Skeletal muscle satellite cell (primary cell): ENCODE measurements around the gene DPEP3.
"Not testable (repeated sequence)": the region's sequence is repeated elsewhere in the genome, so short reads cannot be mapped to it uniquely, and the experiment has no call there.

ENCODE experiments used
- H3K27me3 ChIP-seq: 2 replicates; pipeline ENCODE4 v1.7.0; 2013; ENCODE audit warnings: low read length; ENCODE audit not compliant: control insufficient read depth, insufficient read depth
- H3K36me3 ChIP-seq: 2 replicates; pipeline ENCODE4 v1.7.0; 2013; ENCODE audit warnings: mild to moderate bottlenecking, control low read depth, low read length; ENCODE audit not compliant: insufficient read depth
- H3K4me1 ChIP-seq: 2 replicates; pipeline ENCODE4 v1.7.0; 2013; ENCODE audit warnings: low read length; ENCODE audit not compliant: control insufficient read depth, insufficient read depth
- H3K4me2 ChIP-seq: 2 replicates; pipeline ENCODE4 v1.7.0; 2013; ENCODE audit warnings: mild to moderate bottlenecking, low read length
- H3K4me3 ChIP-seq: 2 replicates; pipeline ENCODE4 v1.7.0; 2013; ENCODE audit warnings: low read length
- H3K9ac ChIP-seq: 2 replicates; pipeline ENCODE4 v1.7.0; 2013; ENCODE audit warnings: mild to moderate bottlenecking, low read depth, low read length, moderate library complexity
- H3K9me3 ChIP-seq: replicated peaks from 2 replicates; pipeline ENCODE4 v1.7.0; 2013; ENCODE audit warnings: mild to moderate bottlenecking, control low read depth, low read length

The DPEP3 gene

DNA sequence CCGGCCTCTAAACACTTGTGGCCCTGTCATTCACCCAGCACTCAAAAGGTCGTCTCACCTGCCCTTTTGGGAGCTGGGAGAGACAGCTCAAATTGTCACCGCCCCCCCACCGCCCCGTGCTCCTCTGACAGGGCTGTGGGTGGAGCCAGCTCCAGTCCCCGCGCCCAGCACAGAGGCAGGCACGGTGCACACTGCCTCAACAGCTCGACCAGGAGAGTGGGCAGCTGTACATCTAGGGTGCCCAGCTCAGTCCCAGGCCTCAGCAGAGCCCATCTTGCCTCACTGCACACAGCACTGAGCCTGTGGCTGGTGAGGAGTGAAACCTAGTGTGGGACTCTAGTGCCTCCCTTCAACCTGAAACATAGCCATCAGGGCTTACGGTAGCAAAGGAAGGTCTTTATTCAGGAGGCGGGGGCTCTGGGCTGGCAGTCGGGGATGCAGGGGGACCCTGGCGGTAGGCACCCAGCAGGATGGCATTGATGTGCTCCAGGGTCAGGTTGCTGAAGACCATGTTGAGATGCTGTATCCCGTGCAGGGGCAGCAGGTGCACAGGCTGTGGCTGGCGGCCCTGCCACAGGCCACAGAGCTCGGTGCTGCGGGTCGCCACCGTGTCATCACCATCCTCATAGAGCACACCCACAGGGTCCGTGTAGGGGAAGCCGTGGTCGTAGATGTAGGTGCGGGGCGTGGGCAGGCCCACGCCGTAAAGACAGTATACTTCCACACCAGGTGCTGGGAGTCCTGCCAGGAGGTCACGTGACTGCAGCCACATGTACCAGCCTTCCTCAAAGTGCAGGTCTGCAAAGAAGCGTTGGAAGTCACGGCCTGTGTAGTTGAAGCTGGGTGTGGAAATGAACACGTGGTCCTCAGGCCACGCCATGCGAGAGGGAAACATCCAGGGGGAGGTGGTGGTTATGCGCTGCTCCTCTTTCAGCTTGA lies 40.5 kb downstream of the DPEP3 start:
- Histone ChIP-seq H3K27me3 (no peaks in the 10 kb centered on the region), H3K4me1 (peaks cover 30% of the 10 kb centered on the region), H3K9me3 (no peaks in the 10 kb centered on the region), H3K36me3 (peaks cover 54% of the 10 kb centered on the region), H3K4me2 (no peak overlapping the region), H3K9ac (no peak overlapping the region), H3K4me3 (no peak overlapping the region)

DNA sequence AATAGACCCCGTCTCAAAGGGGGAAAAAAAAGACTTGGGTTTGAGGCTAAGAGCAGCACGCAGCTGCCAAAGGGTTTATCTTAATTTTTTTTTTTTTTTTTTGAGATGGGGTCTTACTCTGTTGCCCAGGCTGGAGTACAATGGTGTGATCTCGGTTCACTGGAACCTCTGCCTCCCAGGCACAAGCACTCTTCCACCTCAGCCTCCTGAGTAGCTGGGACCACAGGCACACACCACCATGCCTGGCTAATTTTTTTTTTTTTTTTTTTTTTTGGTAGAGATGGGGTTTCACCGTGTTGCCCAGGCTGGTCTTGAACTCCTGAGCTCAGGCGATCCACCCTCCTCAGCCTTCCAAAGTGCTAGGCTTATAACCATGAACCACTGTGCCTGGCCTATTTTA lies 42.6 kb downstream of the DPEP3 start:
- not testable (repeated sequence) for H3K27me3 ChIP-seq, H3K4me3 ChIP-seq, H3K9me3 ChIP-seq, H3K9ac ChIP-seq, H3K4me2 ChIP-seq
- H3K36me3 ChIP-seq = peaks cover 36% of the 10 kb centered on the region
- H3K4me1 ChIP-seq = peaks cover 23% of the 10 kb centered on the region

GRCh38 chr16:67936880-67937605 lies 43.3 kb downstream of the DPEP3 start:
- Histone ChIP-seq H3K9me3 (no peaks in the 10 kb centered on the region), H3K4me2 (peak overlapping the region; percentile 97), H3K4me3 (peak overlapping the region; percentile 77), H3K9ac (peak overlapping the region; percentile 88), H3K36me3 (peaks cover 29% of the 10 kb centered on the region), H3K4me1 (peaks cover 23% of the 10 kb centered on the region), H3K27me3 (no peaks in the 10 kb centered on the region)

- Histone ChIP-seq H3K9me3 (no peaks in the 10 kb centered on the region), H3K4me1 (peaks cover 23% of the 10 kb centered on the region), H3K36me3 (peaks cover 22% of the 10 kb centered on the region), H3K27me3 (no peaks in the 10 kb centered on the region), H3K4me3 (peak within 1 kb of the TSS; percentile 77), H3K9ac (peak within 1 kb of the TSS; percentile 88), H3K4me2 (peak within 1 kb of the TSS; percentile 97)
Observed at GRCh38 chr16:67936124-67936879, 44.0 kb downstream of the DPEP3 start, which contains the start of gene PSMB10. PSMB10 (minus strand) TSS chr16:67936850; CDS start chr16:67936749, 101 bp downstream.

DNA sequence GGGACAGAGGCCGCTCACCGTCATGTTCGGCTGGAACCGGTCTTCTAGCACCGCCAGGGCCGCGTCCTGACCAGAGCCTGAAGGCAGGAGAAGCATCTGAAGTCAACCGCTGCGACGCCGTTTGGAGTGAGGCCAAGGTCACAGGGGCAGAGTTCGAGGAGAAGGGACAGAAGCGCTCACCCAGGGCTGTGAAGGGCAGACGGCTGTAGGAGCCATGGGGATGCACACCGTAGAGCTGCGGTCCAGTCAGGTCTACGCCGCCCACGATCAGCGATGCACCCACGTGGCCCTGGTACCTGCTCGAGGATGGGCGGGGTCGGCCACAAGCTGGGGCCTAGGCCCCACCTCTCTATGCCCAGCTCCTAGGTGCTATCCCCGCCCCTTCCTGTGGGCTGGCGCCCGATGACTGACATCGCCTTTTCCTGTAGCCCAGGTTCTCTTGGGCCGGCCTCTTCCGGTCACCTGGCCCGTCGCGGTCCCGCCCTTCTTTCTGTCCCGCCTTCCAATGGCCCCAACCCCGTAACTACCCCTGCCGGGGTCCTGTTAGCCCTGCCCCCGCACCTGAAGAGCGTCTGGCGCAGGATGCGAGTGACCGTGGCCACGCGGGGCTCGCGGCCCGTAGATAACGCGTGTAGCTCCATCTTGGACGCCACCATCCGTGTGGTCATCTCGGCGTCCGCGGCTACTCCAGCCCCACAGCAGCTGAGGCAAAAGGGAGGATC lies 44.7 kb downstream of the DPEP3 start:
- no peaks in the 10 kb centered on the region for H3K9me3 ChIP-seq
- no peaks in the 10 kb centered on the region for H3K27me3 ChIP-seq
- H3K4me1 ChIP-seq = peaks cover 23% of the 10 kb centered on the region
- H3K4me2 ChIP-seq = peak overlapping the region; percentile 97
- H3K4me3 ChIP-seq = peak overlapping the region; percentile 77
- H3K36me3 ChIP-seq = peaks cover 15% of the 10 kb centered on the region
- peak overlapping the region; percentile 88 for H3K9ac ChIP-seq

DNA sequence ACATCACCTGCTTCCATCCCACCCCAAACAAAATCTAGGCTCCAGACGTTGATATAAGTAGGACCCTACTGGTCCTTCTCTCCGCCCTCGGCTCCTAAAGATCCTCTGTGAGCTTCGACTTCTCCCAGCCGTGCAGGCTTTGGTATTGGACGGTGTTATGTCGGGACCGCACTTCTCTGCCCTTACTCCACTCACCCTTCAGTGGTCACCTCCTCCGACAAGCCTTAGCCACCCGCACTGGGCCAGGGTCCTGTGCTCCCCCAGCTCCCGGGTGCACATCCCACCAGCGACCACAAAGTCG lies 45.2 kb downstream of the DPEP3 start:
- Histone ChIP-seq H3K4me1 (peaks cover 23% of the 10 kb centered on the region), H3K4me2 (peak overlapping the region; percentile 97), H3K4me3 (peak overlapping the region; percentile 77), H3K27me3 (no peaks in the 10 kb centered on the region), H3K9me3 (no peaks in the 10 kb centered on the region), H3K36me3 (peaks cover 10% of the 10 kb centered on the region), H3K9ac (peak overlapping the region; percentile 88)

- Histone ChIP-seq H3K27me3 (no peaks in the 10 kb centered on the region), H3K9ac (peak overlapping the region; percentile 88), H3K4me3 (peak overlapping the region; percentile 77), H3K4me1 (peaks cover 23% of the 10 kb centered on the region), H3K9me3 (no peaks in the 10 kb centered on the region), H3K36me3 (peaks cover 4% of the 10 kb centered on the region), H3K4me2 (peak overlapping the region; percentile 97)
Observed at GRCh38 chr16:67934306-67935100, 45.8 kb downstream of the DPEP3 start.

DNA sequence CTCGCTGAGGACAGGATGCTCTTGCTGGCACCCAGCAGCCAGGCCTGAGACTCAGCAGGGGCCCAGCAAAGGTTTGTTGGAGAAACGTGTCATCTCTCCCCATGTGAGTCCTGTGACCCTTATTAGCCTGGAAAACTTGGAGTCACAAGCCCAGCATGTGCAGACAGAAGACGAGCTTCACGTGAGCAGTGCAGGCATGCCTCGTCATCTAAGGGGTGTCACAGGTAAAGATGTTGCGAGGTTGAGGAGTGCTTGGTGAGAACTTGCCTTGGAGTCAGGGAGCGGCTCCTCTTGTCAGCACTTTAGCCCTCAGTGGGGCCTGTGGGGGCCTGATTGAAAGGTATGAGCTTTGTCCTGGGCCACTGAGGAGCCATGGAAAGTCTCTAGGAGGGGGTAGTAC lies 46.5 kb downstream of the DPEP3 start:
- no peak overlapping the region for H3K4me2 ChIP-seq
- H3K4me1 ChIP-seq = peaks cover 23% of the 10 kb centered on the region
- H3K9me3 ChIP-seq = no peaks in the 10 kb centered on the region
- no peaks in the 10 kb centered on the region for H3K27me3 ChIP-seq
- H3K4me3 ChIP-seq = no peak overlapping the region
- H3K9ac ChIP-seq = no peak overlapping the region
- peaks cover 2% of the 10 kb centered on the region for H3K36me3 ChIP-seq

DNA sequence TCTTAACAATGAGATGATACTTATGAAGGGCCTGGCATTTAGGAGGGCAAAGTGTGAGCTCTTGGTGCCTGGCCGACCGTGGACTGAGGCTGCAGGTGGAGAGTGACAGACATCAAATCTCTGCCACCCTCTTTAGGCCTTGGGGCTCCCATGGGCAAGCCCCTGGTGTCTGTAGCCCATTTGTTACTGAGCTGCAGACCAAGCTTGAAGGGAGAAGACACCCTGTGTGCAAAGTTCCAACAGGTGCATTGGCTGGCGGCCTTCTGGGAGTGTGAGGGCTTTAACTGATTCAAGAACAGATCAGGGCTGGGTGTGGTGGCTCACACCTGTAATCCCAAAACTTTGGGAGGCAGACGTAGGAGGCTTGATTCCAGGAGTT lies 47.8 kb downstream of the DPEP3 start:
- Histone ChIP-seq H3K36me3 (peaks cover 14% of the 10 kb centered on the region), H3K4me3 (no peak overlapping the region)

DNA sequence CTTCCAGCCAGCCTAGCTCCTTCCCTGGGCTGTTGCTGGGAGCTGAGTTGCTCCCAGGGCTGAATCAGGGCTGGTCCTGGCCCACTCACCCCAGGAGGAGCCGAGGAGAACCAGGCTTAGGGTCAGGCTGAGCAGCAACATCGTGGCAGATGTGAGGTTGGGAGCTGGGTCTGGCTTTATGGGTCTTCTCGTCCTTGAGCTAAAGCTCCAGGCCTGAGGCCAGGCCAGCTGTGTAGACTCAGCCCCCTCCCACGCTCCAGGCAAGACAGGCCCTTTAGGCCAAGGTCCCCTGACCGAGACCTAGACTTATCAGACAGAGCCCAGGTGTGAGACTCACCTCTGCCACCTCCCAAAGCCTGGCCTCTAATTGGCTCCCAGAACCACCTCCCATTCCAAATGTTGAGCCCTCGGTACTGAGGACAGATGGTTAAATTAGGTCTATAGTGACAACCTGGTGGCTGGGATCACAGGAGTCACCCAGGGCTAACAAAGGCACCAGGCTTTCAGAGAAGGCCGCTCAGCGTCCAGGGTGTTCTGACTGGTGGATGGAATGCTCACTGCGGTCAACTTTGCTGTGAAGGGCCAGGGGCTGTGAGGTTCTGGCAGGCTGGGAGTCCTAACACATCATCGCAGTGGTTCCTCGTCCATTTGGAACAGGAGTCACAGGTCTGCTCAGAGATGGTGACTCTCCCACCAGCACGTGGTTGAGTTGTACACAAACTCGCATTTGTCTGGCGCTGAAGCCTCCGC lies 48.4 kb downstream of the DPEP3 start, which contains the start of gene CTRL:
Gene CTRL, minus strand, starts transcription at position 151 of the 750 bp plus-strand sequence. Its CDS starts 10 bp downstream, at position 141.
- Histone ChIP-seq H3K9ac (no peak within 1 kb of the TSS), H3K4me2 (no peak within 1 kb of the TSS), H3K36me3 (peaks cover 17% of the 10 kb centered on the region), H3K4me1 (peaks cover 14% of the 10 kb centered on the region), H3K9me3 (no peaks in the 10 kb centered on the region), H3K27me3 (no peaks in the 10 kb centered on the region), H3K4me3 (no peak within 1 kb of the TSS)

More for the DNA sequence above, 47.8 kb downstream of the DPEP3 start:
- Histone ChIP-seq H3K9me3 (no peaks in the 10 kb centered on the region), H3K4me2 (no peak overlapping the region), H3K4me1 (peaks cover 20% of the 10 kb centered on the region), H3K9ac (no peak overlapping the region), H3K27me3 (no peaks in the 10 kb centered on the region)
